Stimulated activated CD8-positive, alpha-beta memory T cell treated with anti-CD3 and anti-CD28 coated beads, Interleukin-7, amount 100 ng/mL, for 4 hours (primary cell): Measurements from ENCODE around the gene NEDD9.

Experiments used
- DNase-seq, 2 donors: peaks; one replicate each; pipeline ENCODE4 v3.0.0-alpha.2; 2020; ENCODE audit warnings: low read depth in 2 of 2

The NEDD9 gene

DNA sequence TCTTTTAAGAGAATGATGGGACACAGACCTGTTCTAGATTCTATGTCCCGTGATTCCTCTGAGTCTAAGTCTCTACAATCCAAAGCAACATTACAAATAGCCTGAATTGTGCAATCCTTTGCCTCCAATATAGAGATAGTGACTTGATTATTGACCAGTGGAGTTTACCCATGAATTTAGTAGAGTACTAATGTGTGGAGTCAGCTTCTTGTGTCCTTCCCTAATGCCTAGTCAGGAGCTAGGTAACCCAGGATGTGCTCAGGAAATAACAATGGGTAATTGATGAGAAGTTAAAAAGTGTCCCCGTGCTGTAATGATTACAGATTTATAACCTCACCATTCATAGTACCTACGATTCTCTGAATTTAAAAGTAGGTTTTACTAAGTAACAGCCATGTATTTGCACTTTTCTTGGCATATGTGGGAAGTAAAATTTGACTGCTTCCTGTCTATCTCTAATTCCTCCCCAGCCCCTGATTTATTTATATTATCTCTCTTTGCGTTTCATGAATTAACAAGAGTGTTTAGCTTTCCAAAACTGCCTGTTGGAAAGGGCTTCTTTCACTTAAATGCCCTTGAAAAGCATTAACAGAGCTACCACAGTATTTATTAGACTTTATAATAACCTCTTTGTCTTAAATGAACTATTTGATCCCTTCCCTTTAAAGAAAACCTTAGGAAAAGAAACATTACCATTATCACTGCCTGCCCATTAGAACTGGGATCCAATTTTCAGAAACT is 30.5 kb downstream of the NEDD9 start:
- DNase-seq, result no peak

GRCh38 chr6:11201015-11201414 is 31.5 kb downstream of the NEDD9 start:
- no peak for DNase-seq

GRCh38 chr6:11200356-11200755 is 32.1 kb downstream of the NEDD9 start:
- DNase-seq, result no peak

DNA sequence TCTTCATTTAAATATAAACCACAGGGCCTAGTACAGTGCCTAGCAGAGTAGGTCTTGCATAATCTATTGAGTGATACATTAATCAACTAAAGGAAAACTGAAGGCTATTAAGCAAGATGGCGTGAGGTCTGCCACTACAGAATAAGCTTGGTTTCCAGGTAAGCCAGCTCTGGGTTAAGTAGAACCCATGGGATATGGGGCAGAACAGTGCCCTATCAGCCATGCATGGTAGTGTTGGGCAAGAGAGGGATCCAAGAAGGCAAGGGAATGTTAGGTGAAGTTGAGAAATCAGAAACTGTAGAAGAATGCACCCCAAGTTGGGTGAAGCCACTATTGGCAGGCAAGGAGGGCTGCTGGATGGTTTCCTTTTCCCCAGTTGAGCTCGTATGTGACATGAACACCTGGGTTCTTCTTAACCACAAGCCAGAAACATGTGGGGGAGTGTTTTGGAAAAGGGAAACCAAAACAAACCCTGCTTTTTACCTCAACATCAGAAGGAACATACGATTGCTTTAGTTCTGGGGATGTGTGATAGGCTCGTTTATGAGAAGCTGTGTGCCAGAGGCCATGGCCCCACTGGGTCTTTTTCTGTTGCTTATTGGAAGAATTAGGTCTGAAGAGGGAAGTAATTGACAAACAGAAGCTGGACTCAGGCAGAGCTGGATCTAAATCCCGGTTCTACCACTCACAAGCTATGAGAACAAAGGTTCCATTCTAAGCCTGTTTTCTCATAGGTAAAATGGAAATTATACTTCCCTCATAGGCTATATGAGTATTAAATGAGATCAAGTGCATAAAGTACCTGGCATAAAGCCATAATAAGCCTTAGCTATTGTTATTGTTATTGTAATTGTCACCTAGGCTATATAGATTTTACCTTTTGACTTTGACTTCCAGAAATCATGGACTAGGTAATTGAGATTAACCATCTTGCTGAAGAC is 33.5 kb downstream of the NEDD9 start:
- DNase-seq, result no peak

DNA sequence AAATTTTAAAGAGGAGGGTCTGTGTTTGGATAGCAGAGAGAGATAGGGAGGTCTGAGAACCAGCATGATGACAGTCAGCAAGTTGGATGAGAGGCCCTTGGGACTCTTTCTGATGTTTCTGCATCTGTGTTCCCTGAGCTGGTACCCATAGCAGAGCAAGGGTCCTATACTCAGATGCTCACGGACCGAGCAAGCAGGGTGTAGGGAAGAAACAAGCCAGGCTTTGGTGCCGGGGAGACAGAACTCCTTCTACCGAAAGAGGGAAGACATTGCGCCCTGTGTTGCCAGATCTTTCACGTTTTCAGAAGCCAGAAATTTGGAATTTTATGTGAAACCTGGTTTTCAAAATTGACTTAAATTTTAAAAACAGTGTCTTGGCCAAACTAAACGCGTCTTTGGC is 34.6 kb downstream of the NEDD9 start:
- no peak for DNase-seq

DNA sequence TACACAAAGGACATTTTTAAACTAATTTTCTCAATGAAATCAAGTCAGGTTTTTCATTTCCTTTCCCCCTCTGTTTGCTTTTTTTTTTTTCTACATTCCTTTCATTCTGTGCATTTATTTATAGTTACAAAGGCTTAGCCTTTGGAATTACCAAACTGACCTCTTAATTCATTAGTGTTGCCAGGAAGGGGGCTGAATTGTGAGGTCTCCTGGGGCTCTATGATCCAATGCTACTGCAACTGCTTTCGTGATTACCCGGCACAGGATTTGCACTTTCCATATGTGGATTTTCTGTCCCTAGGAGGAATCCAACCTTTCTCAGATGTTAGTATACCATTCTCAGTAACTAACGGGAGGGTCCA is 35.3 kb downstream of the NEDD9 start:
- no peak for DNase-seq

GRCh38 chr6:11196511-11197174 is 35.8 kb downstream of the NEDD9 start:
- DNase-seq, result no peak

DNA sequence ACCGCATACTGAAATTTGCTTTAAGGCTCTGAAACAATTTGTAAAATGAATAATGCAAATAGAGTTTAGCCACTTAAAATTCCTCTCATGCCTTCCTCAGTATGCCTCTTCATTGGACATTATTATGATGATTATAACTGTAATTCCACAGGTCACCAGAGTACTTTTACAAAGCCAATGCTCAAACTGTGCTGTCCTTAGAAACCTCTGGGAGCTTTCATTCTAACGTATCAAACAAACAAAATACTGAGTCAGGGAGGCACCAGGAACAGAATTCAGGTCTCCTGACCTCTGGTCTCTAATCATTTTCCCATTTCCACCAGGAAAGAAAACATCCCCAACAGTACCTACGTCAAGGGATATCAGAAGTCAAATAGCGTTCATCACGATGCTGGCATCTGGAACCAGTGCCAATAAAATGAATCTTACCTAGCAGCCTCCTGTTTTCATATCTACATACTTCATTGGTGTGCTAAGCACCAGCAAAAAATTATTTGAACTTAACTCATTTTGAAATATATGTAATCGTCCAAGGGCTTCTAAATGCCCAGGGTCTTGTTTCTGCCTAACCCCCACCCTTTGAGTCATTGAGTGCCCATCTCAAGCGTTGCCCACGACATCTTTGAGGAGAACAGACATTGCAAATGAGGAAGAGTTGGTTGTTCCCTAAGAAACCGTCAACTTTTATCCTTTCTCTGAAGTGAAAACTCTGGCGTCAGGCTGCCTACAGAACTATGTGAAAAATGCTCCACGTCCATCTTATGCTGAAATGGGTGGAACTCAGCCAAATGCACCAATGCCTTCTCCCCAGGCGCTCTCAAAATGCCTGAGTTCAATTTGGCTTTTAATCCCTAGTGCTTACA is 37.9 kb downstream of the NEDD9 start:
- DNase-seq, result no peak

DNA sequence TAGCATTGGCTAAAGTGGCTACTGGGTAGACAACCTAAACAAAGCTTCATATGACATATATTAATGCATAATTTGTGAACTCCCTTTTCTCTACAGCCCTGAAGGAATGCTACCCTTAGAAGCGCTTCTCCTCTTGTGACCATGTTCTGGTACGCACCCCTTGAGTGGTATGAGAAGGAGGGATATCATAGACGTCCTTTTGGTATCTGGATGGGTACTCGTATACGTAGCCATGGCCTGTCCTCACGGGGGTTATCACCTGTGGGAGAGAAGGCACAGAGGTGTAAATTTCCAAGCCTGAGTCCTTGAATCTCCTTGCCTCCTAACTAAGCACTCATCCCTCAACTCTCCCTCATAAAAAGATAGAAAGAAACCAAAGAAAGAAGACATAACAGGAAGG is 39.0 kb downstream of the NEDD9 start:
- no peak for DNase-seq

DNA sequence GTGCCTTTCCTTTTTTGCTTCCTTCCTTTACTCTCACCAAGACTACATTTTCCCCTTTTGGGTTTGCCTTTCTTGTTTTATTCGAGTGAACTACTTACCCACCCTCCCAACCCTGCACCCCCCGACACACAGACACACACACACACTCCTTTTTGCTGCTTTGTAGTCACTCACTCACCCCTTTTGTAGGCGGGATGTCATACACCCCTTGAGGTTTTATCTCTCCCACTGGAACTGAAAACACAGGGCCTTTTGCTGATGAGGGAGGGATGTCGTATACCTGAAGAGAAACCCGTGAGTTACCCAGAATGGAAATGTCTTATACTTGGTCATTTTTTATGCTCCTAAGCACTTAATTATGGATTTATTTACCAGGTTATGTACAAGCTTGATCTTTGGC is 40.3 kb downstream of the NEDD9 start:
- no peak for DNase-seq

GRCh38 chr6:11190625-11191245 is 41.7 kb downstream of the NEDD9 start:
- no peak for DNase-seq

DNA sequence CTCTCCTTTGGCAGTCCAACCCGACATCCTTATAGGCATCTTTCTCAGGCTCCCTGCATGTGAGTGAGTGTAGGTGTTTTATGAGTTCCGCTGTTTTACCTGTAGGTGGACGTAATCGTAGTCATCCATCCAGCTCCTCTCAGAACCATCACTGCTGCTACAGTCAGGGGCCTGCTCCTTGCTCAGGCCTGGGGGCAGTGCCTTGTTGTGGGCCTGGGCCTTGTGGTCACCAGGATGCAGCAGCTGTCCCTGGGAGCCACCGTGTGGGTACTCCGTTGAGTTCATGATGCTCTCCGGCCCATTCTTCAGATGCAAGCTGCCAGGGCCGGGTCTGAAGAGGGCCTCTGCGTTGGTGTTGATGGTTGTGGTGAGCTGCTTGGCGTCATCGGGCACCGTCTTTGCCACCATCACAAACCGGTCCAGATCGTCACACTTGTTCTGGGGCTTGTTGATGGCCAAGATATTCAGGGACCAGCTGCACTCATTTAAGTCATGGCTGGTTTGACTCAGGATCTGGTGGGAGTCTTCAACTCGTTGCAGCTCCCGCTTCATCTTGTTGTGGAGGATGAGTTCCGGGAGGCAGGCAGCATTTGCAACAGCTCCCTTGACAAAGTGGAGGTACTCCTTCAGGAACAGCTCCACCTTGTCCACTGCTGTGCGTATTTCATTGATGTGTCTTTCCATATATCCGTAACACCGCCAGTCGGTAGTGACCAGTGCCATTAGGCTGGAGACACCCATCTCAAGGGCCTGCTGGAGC is 42.4 kb downstream of the NEDD9 start:
- DNase-seq, result no peak

- no peak for DNase-seq
Observed at GRCh38 chr6:11188161-11188915, 44.1 kb downstream of the NEDD9 start.

DNA sequence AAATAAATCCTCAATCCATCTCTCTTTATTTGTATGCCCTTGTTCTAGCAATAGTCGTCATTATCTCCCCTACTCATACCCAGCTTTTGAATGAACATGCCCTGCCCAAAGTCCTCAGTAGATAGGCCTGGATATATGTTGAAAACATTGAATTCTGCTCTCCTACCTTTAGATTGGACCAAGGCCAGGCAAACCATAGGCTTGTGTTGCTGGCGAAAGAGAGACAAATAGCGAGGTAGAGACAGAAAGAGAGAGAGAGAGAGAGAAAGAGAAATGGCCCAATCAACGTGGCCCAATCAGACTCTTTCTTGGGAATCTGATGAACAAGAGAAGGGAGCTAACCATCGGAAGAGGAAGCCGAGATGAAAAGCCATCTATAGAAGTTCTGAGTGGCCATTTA is 45.2 kb downstream of the NEDD9 start:
- no peak for DNase-seq

DNA sequence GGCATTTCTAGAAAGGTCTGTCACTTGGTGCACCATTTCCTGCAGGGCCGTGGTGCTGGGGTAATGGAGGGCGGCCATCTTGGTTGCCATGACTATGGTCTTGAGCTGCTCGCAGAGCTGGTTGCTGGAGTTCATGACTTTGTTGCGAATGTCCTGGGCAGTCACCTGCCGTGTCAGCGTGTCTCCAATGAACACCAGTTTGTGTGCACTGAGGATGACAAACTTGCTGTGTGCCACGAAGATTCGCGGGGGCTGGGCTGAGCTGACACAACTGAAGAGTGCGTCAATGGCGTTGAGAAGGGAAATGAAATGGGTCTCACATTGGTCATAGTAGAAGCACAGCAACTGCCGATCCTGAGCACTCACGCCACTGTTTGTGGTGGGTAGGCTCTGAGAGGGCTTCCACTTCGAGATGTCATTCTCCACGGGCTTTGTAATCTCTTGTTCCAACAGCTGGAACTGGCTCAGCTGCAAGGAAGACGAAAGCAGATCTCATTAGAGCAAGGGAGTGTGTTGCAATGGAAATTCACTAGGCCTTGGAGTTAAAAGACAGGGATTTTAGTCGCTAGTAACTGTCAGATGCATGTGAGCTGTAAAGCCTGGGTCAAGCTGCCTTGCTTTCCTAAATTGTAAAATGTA is 47.1 kb downstream of the NEDD9 start:
- DNase-seq, result no peak

DNA sequence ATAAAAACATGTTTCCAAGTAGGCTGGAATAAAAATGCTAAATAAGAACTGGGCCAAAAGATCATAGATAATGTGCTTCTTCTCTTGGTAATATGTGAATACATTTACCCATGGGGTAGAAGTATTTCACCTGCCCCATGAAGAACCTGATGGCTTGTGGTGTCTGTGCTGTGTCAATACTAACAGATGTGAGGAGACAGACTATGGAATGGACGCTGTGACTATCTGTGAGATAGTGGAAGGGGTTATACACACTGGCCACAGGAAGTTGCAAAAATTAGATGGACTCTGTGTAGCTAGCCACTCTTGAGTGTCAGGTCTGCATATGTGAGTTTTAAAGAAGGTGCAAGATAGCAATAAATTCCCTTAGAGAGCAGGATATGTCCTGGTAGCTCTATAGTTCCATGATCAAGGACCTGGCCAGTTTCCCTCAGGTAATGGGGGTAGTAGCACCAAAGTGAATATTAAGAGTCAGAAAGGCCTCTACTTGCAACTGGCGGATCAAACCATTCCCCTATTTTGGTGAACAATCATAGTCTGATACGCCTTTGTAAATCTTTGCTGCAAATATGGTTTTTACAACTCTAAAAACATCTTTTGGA is 48.6 kb downstream of the NEDD9 start:
- no peak for DNase-seq

- DNase-seq, result no peak
Observed at GRCh38 chr6:11181478-11182136, 50.9 kb downstream of the NEDD9 start.
